ENCODE data around the gene CLK3.
"Not testable (repeated sequence)": the region's sequence is repeated elsewhere in the genome, so short reads cannot be mapped to it uniquely, and the experiment has no call there.

The CLK3 gene

GRCh38 chr15:74589826-74590225 lies 25.8 kb upstream of the CLK3 start:
- H3K36me3 ChIP-seq (ENCODE audit: control insufficient read depth, insufficient read depth, low read length), result peaks cover 37% of the 10 kb centered on the region
- H3K9ac ChIP-seq (ENCODE audit: low read length), result no peak overlapping the region
- H3K27ac ChIP-seq (ENCODE audit: low read depth, low read length), result no peak overlapping the region
- no peak overlapping the region for H3K4me3 ChIP-seq (ENCODE audit: low read length)
- no peaks in the 10 kb centered on the region for H3K4me1 ChIP-seq (ENCODE audit: control insufficient read depth, insufficient read depth, low read length)
- H3K27me3 ChIP-seq (ENCODE audit: control insufficient read depth, insufficient read depth, low read length), result no peaks in the 10 kb centered on the region

DNA sequence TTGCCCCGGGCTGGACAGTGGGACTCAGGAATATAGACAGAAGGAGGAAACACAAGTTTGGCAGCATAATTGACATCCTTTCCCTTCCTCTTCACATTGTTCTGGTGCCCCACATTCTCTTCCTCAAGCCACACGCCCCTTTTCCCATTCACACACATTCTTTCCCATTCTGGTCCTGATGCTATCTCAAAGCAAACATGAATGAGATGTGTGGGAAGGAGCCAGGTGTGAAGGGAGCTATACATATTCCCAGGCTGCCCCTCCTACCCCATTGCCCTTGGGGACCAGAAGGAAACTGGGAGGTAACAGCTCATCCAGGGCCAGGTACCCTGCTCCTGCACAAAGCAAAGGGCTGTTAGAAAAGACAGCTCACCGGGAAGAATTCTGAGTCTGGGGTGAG lies 23.4 kb upstream of the CLK3 start:
- H3K4me3 ChIP-seq (ENCODE audit: low read length), result no peak overlapping the region
- H3K27me3 ChIP-seq (ENCODE audit: control insufficient read depth, insufficient read depth, low read length), result no peaks in the 10 kb centered on the region
- no peaks in the 10 kb centered on the region for H3K4me1 ChIP-seq (ENCODE audit: control insufficient read depth, insufficient read depth, low read length)
- no peak overlapping the region for H3K9ac ChIP-seq (ENCODE audit: low read length)
- peaks cover 33% of the 10 kb centered on the region for H3K36me3 ChIP-seq (ENCODE audit: control insufficient read depth, insufficient read depth, low read length)
- no peak overlapping the region for H3K27ac ChIP-seq (ENCODE audit: low read depth, low read length)

DNA sequence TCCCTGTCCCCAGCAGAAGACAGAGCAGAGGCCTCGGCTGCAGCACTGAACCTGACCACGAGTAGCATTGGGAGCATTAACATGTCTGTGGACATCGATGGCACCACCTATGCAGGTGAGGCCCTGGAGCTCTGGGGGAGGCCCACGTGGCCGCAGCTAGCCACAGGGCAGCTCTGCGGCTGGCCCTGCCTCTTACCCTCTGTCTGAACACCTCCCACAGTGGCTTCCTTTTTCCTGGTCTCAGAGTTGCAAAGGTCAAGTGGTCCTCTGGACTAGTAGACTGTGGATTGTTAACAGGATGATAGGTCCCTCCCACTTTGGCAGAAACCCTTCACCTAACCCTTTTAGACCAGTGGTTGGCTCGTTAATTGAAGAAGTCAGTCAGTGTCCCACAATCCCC lies 22.5 kb upstream of the CLK3 start:
- no peak overlapping the region for H3K4me3 ChIP-seq (ENCODE audit: low read length)
- no peak overlapping the region for H3K9ac ChIP-seq (ENCODE audit: low read length)
- peaks cover 30% of the 10 kb centered on the region for H3K36me3 ChIP-seq (ENCODE audit: control insufficient read depth, insufficient read depth, low read length)
- H3K27me3 ChIP-seq (ENCODE audit: control insufficient read depth, insufficient read depth, low read length), result no peaks in the 10 kb centered on the region
- H3K27ac ChIP-seq (ENCODE audit: low read depth, low read length), result no peak overlapping the region
- H3K4me1 ChIP-seq (ENCODE audit: control insufficient read depth, insufficient read depth, low read length), result peaks cover 3% of the 10 kb centered on the region

DNA sequence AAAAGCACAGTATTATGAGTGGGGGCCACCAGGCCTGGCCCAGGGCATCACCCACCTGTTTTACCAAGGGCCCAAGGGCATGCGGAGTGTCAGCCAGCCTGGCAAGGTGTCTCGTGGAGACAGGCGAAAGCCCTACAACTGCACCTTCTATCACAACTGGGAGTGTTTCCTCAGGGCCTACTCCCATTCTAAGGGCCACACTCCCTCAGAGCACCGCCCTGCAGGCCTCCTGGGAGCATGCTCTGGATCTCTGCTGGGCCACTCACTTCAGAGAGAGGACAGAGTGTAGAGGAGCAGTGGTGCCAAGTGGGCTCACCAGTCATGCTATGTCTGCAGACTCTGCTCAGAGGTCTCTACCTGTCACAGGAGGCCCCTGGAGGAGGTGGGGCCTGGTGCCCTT lies 21.2 kb upstream of the CLK3 start:
- Histone ChIP-seq H3K4me3 (ENCODE audit: low read length) (no peak overlapping the region), H3K4me1 (ENCODE audit: control insufficient read depth, insufficient read depth, low read length) (peaks cover 6% of the 10 kb centered on the region), H3K36me3 (ENCODE audit: control insufficient read depth, insufficient read depth, low read length) (peaks cover 30% of the 10 kb centered on the region), H3K9ac (ENCODE audit: low read length) (no peak overlapping the region), H3K27me3 (ENCODE audit: control insufficient read depth, insufficient read depth, low read length) (no peaks in the 10 kb centered on the region), H3K27ac (ENCODE audit: low read depth, low read length) (no peak overlapping the region)

GRCh38 chr15:74595271-74595670 lies 20.4 kb upstream of the CLK3 start:
- Histone ChIP-seq H3K27ac (ENCODE audit: low read depth, low read length) (no peak overlapping the region), H3K4me1 (ENCODE audit: control insufficient read depth, insufficient read depth, low read length) (peaks cover 11% of the 10 kb centered on the region), H3K9ac (ENCODE audit: low read length) (no peak overlapping the region), H3K4me3 (ENCODE audit: low read length) (no peak overlapping the region), H3K27me3 (ENCODE audit: control insufficient read depth, insufficient read depth, low read length) (no peaks in the 10 kb centered on the region), H3K36me3 (ENCODE audit: control insufficient read depth, insufficient read depth, low read length) (peaks cover 25% of the 10 kb centered on the region)

- peaks cover 11% of the 10 kb centered on the region for H3K4me1 ChIP-seq (ENCODE audit: control insufficient read depth, insufficient read depth, low read length)
- not testable (repeated sequence) for H3K9ac ChIP-seq (ENCODE audit: low read length); H3K27ac ChIP-seq (ENCODE audit: low read depth, low read length); H3K27me3 ChIP-seq (ENCODE audit: control insufficient read depth, insufficient read depth, low read length); H3K4me3 ChIP-seq (ENCODE audit: low read length)
- H3K36me3 ChIP-seq (ENCODE audit: control insufficient read depth, insufficient read depth, low read length), result peaks cover 20% of the 10 kb centered on the region
These were observed 18.9 kb upstream of the CLK3 start for GRCh38 chr15:74596736-74597135.

DNA sequence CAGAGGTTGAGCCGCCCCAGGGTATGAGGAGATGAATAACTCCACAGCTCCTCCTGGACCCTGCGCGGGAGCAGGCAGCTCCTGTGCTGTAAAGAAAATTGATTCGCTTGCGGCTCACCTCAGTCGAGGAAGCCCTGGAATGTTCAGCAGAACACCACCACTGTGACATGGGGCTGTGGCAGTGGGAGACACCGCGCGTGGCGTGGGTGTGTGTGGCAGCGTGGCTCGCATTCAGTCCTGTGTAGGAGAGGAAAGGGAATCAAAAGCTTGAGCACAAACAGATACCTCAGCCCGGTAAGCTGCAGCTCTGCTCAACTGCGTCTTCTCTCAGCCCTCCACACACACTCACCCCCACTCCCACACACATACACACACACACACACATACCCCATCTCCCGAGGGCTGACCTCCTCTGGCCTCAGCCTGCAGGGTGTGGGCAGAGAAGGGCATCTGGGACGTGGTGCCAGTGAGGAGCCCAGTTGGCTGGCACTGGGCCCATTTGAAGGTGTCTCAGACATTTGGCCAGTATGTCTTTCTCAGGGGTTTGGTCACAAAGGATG lies 18.4 kb upstream of the CLK3 start:
- not testable (repeated sequence) for H3K27ac ChIP-seq (ENCODE audit: low read depth, low read length); H3K9ac ChIP-seq (ENCODE audit: low read length)

DNA sequence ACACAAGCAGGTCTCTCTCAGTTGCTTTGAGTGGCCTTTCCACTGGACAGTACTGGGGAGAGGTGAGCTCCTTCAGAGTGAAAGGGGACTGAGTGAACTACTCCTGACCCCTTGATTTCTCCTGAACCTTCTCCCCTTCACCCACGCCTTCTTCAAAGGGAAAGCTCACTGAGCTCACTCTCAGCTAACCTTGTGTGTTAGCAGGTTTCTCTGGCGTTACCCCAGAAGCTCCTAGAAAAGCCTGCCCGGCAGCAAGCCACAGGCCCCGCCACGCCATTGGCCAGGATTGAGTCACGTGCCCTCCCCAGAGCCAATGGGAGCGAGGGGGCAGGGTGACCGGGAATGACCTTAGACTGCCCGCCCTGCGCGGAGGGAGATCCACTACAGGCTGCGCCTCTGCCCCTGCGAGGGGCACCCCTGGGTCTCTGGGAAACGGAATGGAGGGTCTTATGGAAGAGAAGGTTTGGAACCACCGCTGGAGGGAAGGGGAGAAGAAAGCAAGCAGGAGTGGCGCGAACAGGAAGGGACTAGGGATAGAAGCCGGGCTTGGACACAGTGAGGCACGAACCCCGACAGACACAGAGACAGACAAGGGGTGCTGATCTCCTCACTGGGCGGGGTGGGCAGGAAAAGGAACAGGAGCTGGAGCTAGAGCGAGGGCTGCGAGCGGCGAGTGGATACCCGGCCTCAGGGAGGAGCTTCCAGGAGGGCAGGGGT lies 17.4 kb upstream of the CLK3 start:
- H3K4me3 ChIP-seq (ENCODE audit: low read length), result peak overlapping the region; percentile 100
- H3K9ac ChIP-seq (ENCODE audit: low read length), result peak overlapping the region; percentile 99
- H3K4me1 ChIP-seq (ENCODE audit: control insufficient read depth, insufficient read depth, low read length), result peaks cover 11% of the 10 kb centered on the region
- no peaks in the 10 kb centered on the region for H3K27me3 ChIP-seq (ENCODE audit: control insufficient read depth, insufficient read depth, low read length)
- peak overlapping the region; percentile 92 for H3K27ac ChIP-seq (ENCODE audit: low read depth, low read length)
- H3K36me3 ChIP-seq (ENCODE audit: control insufficient read depth, insufficient read depth, low read length), result peaks cover 6% of the 10 kb centered on the region

More for the DNA sequence above, 18.4 kb upstream of the CLK3 start:
- not testable (repeated sequence) for H3K27me3 ChIP-seq (ENCODE audit: control insufficient read depth, insufficient read depth, low read length); H3K4me3 ChIP-seq (ENCODE audit: low read length)
- Histone ChIP-seq H3K4me1 (ENCODE audit: control insufficient read depth, insufficient read depth, low read length) (peaks cover 11% of the 10 kb centered on the region), H3K36me3 (ENCODE audit: control insufficient read depth, insufficient read depth, low read length) (peaks cover 17% of the 10 kb centered on the region)

DNA sequence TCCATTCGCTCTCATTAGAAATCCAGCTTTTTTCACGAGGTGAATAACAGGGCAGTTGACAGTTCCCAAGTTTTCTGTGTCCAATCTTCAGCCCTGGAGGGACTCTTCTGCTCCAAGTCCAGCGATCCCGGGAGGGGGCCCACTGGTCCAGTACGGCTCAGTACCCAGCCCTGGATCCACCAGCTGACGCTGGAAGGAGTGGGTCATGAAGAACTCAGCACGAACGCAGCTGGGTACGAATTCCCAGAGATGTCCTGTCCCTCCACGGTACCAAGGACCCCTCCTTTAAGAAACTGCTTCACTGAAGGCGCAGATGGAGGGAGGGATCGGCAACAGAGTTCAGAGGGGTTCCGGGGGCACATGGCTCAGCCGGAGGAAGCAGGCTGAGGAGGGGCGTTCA lies 16.5 kb upstream of the CLK3 start:
- peak overlapping the region; percentile 100 for H3K4me3 ChIP-seq (ENCODE audit: low read length)
- H3K9ac ChIP-seq (ENCODE audit: low read length), result peak overlapping the region; percentile 99
- peak overlapping the region; percentile 92 for H3K27ac ChIP-seq (ENCODE audit: low read depth, low read length)
- H3K27me3 ChIP-seq (ENCODE audit: control insufficient read depth, insufficient read depth, low read length), result no peaks in the 10 kb centered on the region
- H3K4me1 ChIP-seq (ENCODE audit: control insufficient read depth, insufficient read depth, low read length), result peaks cover 11% of the 10 kb centered on the region
- peaks cover 5% of the 10 kb centered on the region for H3K36me3 ChIP-seq (ENCODE audit: control insufficient read depth, insufficient read depth, low read length)

DNA sequence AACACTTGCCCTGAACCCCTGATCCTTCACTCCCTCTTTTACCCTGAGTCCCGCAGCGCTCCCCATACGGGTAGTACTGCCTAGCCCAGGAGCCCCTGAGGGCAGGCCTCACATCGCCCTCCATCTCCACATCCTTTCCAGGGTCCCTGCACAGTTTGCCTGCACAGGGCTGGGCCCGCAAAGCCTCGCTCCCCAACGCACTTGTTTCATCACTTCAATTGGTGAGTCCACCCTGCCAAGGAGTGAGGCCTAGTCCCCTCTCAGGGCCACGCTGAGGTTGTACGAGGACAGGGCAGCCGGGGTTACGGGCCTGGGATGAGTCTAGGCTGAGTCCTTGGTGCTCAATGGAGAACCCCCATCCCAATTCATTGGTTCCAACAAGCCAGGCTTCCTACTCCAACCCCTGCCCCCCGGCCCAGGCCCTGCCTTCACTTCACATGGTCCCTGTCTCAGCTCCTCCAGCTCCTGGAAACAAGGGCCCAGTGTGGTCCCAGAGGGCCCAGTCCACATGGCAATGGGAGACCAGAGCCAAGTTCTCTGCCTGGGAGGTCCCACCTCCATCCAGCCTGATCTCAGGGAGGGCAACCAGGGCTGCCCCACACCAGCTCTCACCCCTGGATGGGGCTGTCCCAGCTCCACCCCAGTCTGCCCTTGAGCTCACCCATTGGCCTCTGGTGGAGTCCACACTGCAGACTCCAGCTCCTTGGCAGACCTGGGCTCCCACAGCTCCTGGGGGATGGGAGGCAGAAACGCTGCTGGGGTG lies 12.4 kb upstream of the CLK3 start:
- no peak overlapping the region for H3K27ac ChIP-seq (ENCODE audit: low read depth, low read length)
- H3K9ac ChIP-seq (ENCODE audit: low read length), result no peak overlapping the region
- H3K36me3 ChIP-seq (ENCODE audit: control insufficient read depth, insufficient read depth, low read length), result no peaks in the 10 kb centered on the region
- H3K27me3 ChIP-seq (ENCODE audit: control insufficient read depth, insufficient read depth, low read length), result no peaks in the 10 kb centered on the region
- peaks cover 8% of the 10 kb centered on the region for H3K4me1 ChIP-seq (ENCODE audit: control insufficient read depth, insufficient read depth, low read length)
- H3K4me3 ChIP-seq (ENCODE audit: low read length), result no peak overlapping the region

DNA sequence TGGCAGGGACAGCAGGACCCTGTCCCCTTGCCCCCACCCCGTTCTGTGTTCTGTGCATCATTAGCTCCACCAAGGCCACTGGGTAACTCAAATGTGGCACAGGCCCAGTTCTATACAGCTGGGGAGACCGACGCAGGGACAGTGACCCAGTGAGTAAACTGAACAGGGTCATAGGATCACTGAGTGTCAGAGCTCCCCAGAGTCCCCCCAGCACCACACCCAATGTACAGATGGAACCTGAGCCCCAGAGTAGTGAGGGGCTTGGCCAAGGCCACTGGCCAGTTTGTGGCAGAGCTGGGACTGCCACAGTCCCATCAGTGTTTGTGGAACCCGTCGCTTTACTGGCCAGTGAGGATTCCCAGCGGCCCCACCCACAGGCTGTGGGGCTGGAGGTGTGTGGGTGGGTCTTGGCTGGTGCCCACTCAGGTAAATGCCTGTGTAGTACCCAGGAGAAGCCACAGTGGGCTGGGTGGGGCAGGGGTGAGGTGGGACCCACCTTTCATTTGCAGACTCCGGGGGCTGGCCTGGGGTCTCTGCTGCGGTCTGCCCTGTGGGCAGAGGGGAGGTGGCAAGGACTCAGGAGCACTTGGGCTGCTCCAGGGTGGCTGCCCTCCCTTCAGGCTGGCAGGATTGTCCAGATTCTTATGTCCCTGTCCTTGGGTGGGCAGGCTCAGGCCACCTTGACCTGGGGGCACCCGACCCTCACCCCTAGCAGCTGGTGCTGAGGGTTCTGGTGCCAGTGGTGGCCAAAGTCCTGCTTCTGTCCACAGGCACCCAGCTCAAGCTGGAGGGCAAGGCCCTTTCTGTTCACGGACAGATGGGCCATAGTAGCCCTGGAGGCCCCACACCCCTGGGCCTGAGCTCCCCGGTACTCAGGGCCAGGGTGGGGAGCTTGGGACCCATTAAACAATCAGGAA lies 11.6 kb upstream of the CLK3 start:
- Histone ChIP-seq H3K4me3 (ENCODE audit: low read length) (no peak overlapping the region), H3K27me3 (ENCODE audit: control insufficient read depth, insufficient read depth, low read length) (no peaks in the 10 kb centered on the region), H3K4me1 (ENCODE audit: control insufficient read depth, insufficient read depth, low read length) (peaks cover 8% of the 10 kb centered on the region), H3K27ac (ENCODE audit: low read depth, low read length) (no peak overlapping the region), H3K36me3 (ENCODE audit: control insufficient read depth, insufficient read depth, low read length) (no peaks in the 10 kb centered on the region), H3K9ac (ENCODE audit: low read length) (no peak overlapping the region)
